Stromal cell of bone marrow (primary cell): ENCODE measurements around the gene DGCR2.
"Not testable (repeated sequence)": the region's sequence is repeated elsewhere in the genome, so short reads cannot be mapped to it uniquely, and the experiment has no call there.

Source experiments
- DNase-seq: peaks from one replicate; pipeline ENCODE4 v3.0.0-alpha.2; 2012; ENCODE audit warnings: low read depth

DGCR2 gene

DNA sequence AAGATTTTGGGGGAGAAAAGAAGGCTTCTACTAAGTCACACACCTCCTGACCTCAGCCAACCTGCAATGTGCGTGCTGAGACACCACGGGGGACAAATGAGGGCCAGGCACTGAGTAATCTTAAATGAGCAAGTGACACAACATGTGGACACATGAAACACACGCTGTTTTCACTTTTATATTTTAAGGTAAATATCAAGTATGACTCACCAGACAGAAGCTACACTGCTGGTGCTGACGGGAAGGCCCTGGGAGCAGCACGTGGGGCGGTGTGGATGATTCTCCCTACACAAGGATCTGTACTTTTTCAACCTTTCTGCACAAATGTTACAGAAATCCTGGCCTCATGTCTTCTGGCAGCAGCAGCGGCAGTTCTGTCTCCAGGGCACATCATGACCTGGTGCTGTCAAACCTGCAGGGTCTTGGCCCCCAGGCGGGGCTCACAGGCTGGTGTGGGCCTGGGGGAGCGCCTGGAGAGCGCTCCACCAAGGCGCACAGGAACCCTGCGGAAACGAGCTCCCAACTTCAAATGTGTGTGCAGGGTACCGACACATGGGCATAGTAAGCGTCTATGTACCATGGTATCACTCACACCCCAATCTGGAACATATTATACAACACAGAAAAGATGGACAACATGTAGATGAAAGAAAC, 61.7 kb downstream of the DGCR2 start:
- no peak for DNase-seq

GRCh38 chr22:19059481-19060278, 62.5 kb downstream of the DGCR2 start:
- no peak for DNase-seq

DNA sequence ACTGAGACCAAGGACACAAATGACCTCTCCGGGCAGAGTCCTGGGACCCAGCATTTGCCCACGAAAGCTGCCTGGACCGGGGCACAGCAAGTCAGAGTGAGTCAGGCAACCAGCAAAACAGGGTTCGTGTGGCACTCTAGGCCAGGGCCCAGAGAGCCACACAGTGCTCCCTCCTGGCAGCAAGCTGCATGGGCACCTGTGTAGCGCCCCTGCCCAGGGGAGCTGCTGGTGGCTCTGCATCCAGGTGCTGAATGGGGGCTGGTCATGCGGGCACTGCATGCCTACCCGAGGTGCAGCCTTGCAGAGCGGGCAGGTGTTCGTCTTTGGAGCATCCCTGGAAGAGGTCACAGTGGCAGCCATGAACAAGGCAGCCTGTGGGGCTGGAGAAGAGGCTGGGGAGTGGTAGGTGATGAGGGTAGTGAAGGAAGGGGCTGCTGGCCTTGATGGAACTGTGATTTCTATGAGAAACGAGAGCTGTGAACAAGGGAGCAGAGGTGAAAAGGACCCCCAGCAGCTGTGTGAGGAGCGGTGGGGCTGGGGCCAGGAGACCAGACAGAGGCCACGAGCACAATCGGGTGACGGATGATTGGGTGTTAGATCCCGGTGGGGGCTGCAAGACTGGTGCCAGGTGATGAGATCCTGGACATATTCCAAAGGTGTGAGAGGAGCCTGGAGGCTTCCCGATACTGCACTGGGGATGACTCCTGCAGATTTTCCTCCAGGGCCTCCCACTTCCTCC, 63.3 kb downstream of the DGCR2 start:
- DNase-seq = no peak

GRCh38 chr22:19057999-19058491, 64.2 kb downstream of the DGCR2 start:
- DNase-seq = no peak

DNA sequence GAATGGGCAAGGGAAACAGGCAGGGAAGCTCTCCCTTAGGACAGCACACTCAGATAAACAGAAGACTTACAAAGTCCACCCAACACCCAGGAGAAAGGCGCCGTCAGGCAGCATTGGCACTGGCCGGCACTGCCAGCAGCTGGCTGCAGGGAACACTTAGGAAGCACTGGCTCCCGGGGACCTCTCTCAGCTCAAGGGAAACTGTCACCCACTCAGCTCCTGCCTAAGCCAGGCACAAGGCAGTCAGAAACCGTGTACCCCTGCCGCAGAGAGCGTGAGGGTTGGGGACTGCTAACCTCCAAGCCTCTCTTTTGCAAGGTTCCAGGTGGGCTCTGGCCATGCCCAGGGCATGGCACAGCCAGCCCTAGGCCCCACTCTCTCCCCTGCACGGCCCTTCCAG, 64.7 kb downstream of the DGCR2 start:
- no peak for DNase-seq

DNA sequence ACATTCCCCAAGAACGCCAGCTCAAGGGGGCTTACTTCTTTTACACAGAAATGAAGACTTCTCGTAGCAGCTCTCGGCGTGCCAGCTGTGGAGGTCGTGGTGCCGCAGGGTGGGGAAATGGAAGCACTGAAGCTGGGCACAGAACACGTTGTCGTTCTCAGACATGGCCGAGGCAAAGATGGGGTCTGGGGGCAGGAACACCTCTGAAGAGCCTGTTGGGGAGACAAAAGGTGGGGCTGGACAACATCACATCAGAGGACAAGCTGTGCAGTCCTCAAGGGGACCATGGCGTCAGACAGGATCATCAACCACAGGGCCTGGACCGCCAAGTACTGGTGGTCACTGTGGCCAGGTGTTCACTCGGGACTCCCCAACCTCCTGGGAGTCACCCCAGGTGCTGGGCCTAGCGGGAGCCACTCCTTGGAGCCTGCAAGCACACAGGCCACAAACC, 65.2 kb downstream of the DGCR2 start:
- DNase-seq = no peak

- DNase-seq = no peak
These were observed 66.4 kb downstream of the DGCR2 start for GRCh38 chr22:19055801-19056200.

DNA sequence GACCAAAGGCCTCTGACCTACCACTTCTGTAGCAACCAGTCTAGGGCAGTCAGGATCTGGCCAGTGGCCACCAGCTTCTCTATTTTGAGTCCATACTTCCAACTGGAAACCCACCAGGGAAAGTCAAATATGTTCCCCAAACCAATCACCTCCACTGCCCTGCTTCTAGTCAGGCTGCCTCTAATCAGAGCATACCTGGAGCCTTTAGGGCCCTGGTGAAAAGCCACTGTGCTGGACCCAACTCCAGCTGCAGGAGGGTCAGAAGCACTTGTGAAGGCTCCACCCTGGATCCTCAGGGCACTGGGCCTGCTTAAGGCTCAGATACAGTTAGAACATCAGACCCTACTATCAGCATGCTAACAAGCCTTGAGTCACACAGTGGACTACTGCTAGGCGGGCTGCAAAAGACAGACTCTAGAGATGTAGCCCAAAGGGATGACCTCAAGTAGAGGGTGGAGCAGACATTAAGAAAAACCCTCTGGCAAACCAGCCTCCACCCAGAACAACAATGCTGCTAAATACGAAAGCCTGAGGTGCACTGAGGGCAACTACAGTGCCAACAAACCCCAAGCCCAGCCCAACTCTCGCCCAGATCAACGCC, 69.2 kb downstream of the DGCR2 start:
- no peak for DNase-seq

- DNase-seq = no peak
These were observed 70.7 kb downstream of the DGCR2 start for GRCh38 chr22:19051381-19052072.

- not testable (repeated sequence) for DNase-seq
These were observed 71.4 kb downstream of the DGCR2 start for GRCh38 chr22:19050847-19051246.

- DNase-seq = no peak
These were observed 72.1 kb downstream of the DGCR2 start for GRCh38 chr22:19050117-19050516.

DNA sequence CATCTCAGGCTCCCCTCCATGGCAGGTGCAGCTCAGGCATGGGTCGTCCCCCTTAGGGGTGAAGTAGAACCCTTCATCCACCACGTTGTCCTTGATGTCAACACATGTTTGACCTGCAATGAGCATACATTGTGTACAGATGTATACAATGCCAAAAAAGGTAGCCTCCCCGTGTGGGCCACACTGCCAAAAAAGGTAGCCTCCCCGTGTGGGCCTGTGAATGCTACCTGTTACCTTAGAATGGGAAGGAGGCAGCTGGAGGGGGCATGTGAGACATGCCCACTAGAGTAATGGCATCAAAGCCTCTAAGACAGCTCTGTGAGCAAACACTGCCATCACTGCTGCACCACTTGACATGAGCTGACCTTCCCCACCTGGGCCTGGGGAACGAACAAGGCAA, 73.7 kb downstream of the DGCR2 start:
- DNase-seq = no peak

DNA sequence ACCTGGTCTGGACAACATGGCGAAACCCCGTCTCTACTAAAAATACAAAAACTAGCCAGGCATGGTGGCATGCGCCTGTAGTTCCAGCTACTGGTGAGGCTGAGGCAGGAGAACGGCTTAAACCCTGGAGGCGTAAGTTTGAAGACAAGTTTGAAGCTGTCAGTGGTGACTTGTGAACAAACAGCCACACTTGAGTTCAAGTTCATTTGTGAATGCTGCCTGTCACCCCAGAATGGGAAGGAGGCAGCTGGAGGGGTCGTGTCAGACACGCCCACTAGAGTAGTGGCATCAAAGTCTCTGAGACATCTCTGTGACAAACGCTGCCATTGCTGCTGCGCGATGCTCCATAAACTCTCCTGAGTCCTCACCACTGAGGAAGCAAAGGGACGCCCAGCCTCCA, 74.2 kb downstream of the DGCR2 start:
- no peak for DNase-seq

GRCh38 chr22:19046719-19047609, 75.2 kb downstream of the DGCR2 start:
- DNase-seq = no peak

- DNase-seq = no peak
These were observed 75.9 kb downstream of the DGCR2 start for GRCh38 chr22:19046287-19046686.

DNA sequence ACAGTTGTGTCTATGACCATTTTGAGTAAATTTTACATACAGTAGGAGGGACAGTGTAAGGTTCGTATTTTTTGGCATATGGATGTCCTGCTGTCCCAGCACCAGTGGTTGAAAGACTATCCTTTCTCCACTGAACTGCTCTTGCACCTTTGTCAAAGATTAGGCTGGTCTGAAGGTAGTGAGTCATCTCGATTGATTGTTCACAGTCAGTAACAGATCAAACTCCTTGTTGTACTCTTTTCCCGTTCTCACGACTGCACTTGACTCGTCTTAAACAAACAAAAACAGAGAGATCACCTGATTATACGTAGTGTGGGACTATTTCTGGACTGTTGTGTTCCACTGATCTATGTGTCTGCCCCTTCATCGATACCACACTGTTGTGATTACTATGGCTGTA, 77.1 kb downstream of the DGCR2 start:
- no peak for DNase-seq

GRCh38 chr22:19044381-19044780, 77.8 kb downstream of the DGCR2 start:
- DNase-seq = no peak

DNA sequence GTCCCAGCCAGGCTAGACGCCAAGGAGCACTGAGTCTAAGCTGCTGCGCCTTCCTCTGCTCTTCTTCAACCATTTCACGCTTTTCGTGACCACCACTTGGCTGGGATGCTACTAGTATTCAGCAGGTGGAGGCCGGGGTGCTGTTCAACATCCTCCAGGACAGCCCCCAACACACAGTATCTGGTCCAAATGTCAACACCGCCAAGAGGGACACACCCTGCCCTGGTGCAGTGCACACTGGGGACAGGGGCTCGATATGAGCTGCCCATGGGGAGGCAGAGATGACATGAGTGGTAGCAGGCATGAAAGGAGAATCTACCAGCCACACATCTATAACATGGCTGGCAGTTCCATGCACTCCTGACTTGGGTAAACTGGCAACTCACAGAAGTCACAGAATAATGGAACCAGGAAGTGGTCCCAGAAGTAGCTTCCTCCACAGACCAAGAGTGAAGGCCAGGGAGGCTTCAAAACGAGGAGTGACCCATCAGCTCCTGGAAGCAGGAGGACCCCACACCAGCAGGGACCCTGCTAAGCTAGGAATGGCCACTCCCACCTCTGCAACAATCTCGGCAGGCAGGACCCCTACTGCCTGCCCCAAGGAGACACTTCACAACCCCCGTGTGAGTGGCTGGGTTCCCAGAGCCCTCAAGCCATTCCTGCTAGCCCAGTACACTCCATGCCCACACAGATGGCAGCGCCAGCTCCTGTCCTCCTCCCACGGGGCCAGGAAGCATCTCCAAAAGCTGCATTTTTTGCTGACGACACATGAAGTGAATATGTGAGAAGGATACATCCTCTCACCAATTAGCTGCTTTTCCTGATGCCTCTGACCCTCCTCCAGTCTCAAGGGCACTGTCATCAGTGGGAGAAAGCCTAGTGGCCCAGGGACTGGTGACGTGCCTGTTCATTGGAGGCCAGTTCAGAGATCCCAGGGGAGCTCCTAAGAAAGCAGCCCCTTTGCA, 78.8 kb downstream of the DGCR2 start:
- DNase-seq = no peak

DNA sequence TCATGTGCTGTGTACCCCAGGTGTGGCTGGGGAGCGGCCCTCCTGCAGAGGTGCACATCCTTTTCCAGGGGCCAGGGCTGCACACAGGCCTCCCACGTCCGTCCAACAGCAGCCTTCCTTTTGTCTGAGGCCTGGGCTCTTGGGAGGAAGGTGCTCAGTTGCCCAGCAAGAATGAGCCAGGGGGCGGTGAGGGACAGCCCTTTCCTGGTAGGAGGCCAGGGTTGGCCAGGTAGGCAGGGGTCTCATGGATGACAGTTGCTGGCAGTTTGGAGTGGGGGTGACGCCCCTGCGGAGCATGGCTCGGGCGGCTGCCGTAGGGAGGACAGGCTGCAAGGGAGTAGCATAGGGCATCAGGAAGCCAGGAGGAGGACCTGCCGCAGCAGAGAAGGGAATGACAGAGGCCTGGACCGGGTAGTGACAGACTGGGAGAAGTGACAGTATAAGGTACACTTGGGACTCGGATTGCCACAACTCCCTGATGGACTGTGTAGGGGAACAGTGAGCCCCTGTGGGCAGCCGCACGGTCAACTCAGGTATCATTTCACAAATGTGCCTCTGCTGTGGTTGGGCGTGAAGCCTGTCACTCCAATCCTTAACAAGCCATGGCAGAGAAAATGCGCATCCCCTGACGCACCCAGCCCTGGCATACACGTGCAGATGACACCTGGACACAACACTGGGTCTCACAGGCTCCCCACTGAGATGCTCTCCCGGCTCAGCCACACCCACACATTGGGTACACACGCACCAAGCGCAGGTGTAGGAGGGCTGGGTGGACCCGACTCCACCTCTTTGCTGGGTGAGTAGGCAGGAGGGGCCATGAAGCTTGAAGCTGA, 79.7 kb downstream of the DGCR2 start:
- no peak for DNase-seq
